Measurements from ENCODE around the gene ZDHHC11. TPM values are rescaled to one million over a fixed set of nuclear protein-coding genes. Genes with fewer than 3 reads are reported as not detected.
"Not testable (repeated sequence)": the region's sequence is repeated elsewhere in the genome, so short reads cannot be mapped to it uniquely, and the experiment has no call there.

Gene ZDHHC11
- total RNA-seq, 4 donors from 2014 or later = 4.3 to 13.5 (median 10.9) TPM

GRCh38 chr5:756171-756570, 94.6 kb downstream of the ZDHHC11 start:
- WGBS = 83% methylated on average over 10 of the region's 10 CpGs
- H3K27me3 ChIP-seq = no peaks in the 10 kb centered on the region
- H3K36me3 ChIP-seq = peaks cover 0 to 9% (median 6%) of the 10 kb centered on the region in 4 donors
- no peak for DNase-seq (ENCODE audit: extremely low spot score)
- H3K4me3 ChIP-seq = no peak overlapping the region
- peaks cover 39 to 45% (median 44%) of the 10 kb centered on the region in 4 donors for H3K4me1 ChIP-seq
- intact Hi-C loops (cut with DNase I) = no loop called here
- TF ChIP-seq EP300 (IDR thresholded peaks at IDR 0.05) (no peak), CTCF (IDR thresholded peaks at IDR 0.05) (no peak), POLR2A (IDR thresholded peaks at IDR 0.05; ENCODE audit: low read depth) (no peak), POLR2AphosphoS5 (IDR thresholded peaks at IDR 0.05) (no peak)
- H3K9me3 ChIP-seq = no peaks in the 10 kb centered on the region
- H3K27ac ChIP-seq (replicated peaks in 1 of 4) = peak overlapping the region; percentile 72 to 80 (median 74)

- H3K9me3 ChIP-seq; H3K4me3 ChIP-seq; intact Hi-C loops (cut with DNase I); H3K36me3 ChIP-seq; H3K27me3 ChIP-seq; H3K27ac ChIP-seq (replicated peaks in 1 of 4): not testable (repeated sequence)
- peak; percentile 29 for DNase-seq (ENCODE audit: extremely low spot score)
- H3K4me1 ChIP-seq = peaks cover 30 to 32% (median 32%) of the 10 kb centered on the region in 4 donors
- WGBS = 67% methylated on average over 14 of the region's 16 CpGs
These were observed 96.6 kb downstream of the ZDHHC11 start for GRCh38 chr5:754143-754632.

GRCh38 chr5:753567-754142, 97.1 kb downstream of the ZDHHC11 start:
- H3K4me3 ChIP-seq; H3K9me3 ChIP-seq; H3K27ac ChIP-seq (replicated peaks in 1 of 4); H3K27me3 ChIP-seq; DNase-seq (ENCODE audit: extremely low spot score); intact Hi-C loops (cut with DNase I): not testable (repeated sequence)
- Histone ChIP-seq H3K4me1 (peaks cover 26 to 27% (median 26%) of the 10 kb centered on the region in 4 donors), H3K36me3 (peaks cover 0 to 12% (median 2%) of the 10 kb centered on the region in 4 donors)
- WGBS = 81% methylated on average over 16 of the region's 19 CpGs

GRCh38 chr5:752532-753115, 98.2 kb downstream of the ZDHHC11 start:
- intact Hi-C loops (cut with DNase I); H3K27me3 ChIP-seq; H3K4me3 ChIP-seq; H3K9me3 ChIP-seq; DNase-seq (ENCODE audit: extremely low spot score); H3K27ac ChIP-seq (replicated peaks in 1 of 4): not testable (repeated sequence)
- Histone ChIP-seq H3K4me1 (peaks cover 15 to 17% (median 16%) of the 10 kb centered on the region in 4 donors), H3K36me3 (peaks cover 0 to 20% (median 4%) of the 10 kb centered on the region in 4 donors)
- WGBS = 81% methylated on average over 14 of the region's 20 CpGs

- WGBS = 90% methylated on average over 3 of the region's 8 CpGs
- H3K9me3 ChIP-seq; H3K27ac ChIP-seq (replicated peaks in 1 of 4); intact Hi-C loops (cut with DNase I); DNase-seq (ENCODE audit: extremely low spot score); H3K27me3 ChIP-seq; H3K4me3 ChIP-seq: not testable (repeated sequence)
- H3K36me3 ChIP-seq = peaks cover 0 to 23% (median 4%) of the 10 kb centered on the region in 4 donors
- H3K4me1 ChIP-seq = peaks cover 9 to 10% (median 10%) of the 10 kb centered on the region in 4 donors
These were observed 98.8 kb downstream of the ZDHHC11 start for GRCh38 chr5:751992-752391.

GRCh38 chr5:751496-751895, 99.3 kb downstream of the ZDHHC11 start:
- no peaks in the 10 kb centered on the region for H3K9me3 ChIP-seq
- intact Hi-C loops (cut with DNase I) = no loop called here
- peaks cover 0 to 25% (median 4%) of the 10 kb centered on the region in 4 donors for H3K36me3 ChIP-seq
- peaks cover 4 to 5% (median 5%) of the 10 kb centered on the region in 4 donors for H3K4me1 ChIP-seq
- no peaks in the 10 kb centered on the region for H3K27me3 ChIP-seq
- no peak for TF ChIP-seq EP300 (IDR thresholded peaks at IDR 0.05)
- no peak for TF ChIP-seq POLR2A (IDR thresholded peaks at IDR 0.05; ENCODE audit: low read depth)
- no peak for TF ChIP-seq POLR2AphosphoS5 (IDR thresholded peaks at IDR 0.05)
- TF ChIP-seq CTCF (IDR thresholded peaks at IDR 0.05) = no peak
- H3K27ac ChIP-seq (replicated peaks in 1 of 4) = no peak overlapping the region
- H3K4me3 ChIP-seq = no peak overlapping the region
- 72% methylated on average over 13 of the region's 13 CpGs for whole genome bisulfite sequencing
- peak; percentile 2 for DNase-seq (ENCODE audit: extremely low spot score)

- WGBS = 84% methylated on average over 19 of the region's 19 CpGs
- H3K27ac ChIP-seq (replicated peaks in 1 of 4); intact Hi-C loops (cut with DNase I); H3K9me3 ChIP-seq; H3K27me3 ChIP-seq; H3K4me1 ChIP-seq; H3K4me3 ChIP-seq: not testable (repeated sequence)
- H3K36me3 ChIP-seq = peaks cover 6 to 36% (median 9%) of the 10 kb centered on the region in 4 donors
- DNase-seq (ENCODE audit: extremely low spot score) = peak; percentile 4
These were observed 100.6 kb downstream of the ZDHHC11 start for GRCh38 chr5:750226-750625.

All from esophagus muscularis mucosa (tissue), 4 donors.